HepG2 (cell line): Measurements from ENCODE around the gene FOXS1. TPM values are rescaled to one million over a fixed set of nuclear protein-coding genes. Genes with fewer than 3 reads are reported as not detected.

Experiments
- AHDC1 ChIP-seq: sonication (generic); formaldehyde crosslinking; IDR thresholded peaks from 2 replicates; pipeline ENCODE4 v1.5.1; 2020; ENCODE audit warnings: mild to moderate bottlenecking, missing genetic modification reagents, borderline replicate concordance
- BHLHE40 ChIP-seq: IDR thresholded peaks from 2 replicates; pipeline ENCODE4 v1.6.1; 2011; ENCODE audit warnings: low read length, improper control_type of control experiment
- ETV6 ChIP-seq: sonication (generic); formaldehyde crosslinking; conservative IDR thresholded peaks from 2 replicates; pipeline ENCODE4 v1.4.0; 2020; ENCODE audit warnings: missing genetic modification reagents
- HMG20A ChIP-seq: IDR thresholded peaks from 2 replicates; pipeline ENCODE4 v1.6.1; 2016; ENCODE audit warnings: borderline replicate concordance
- HNF4G ChIP-seq, 2 experiments: sonication (generic) in 1 of 2; formaldehyde crosslinking in 1 of 2; IDR thresholded peaks; 2 replicates each; pipeline versions ENCODE4 v1.4.0 to v1.6.1; 2011 to 2020; ENCODE audit warnings: borderline replicate concordance in 2 of 2, low read depth in 2 of 2, mild to moderate bottlenecking in 2 of 2, low read length in 1 of 2, missing genetic modification reagents in 1 of 2, moderate library complexity in 1 of 2
- KAT8 ChIP-seq: IDR thresholded peaks from 2 replicates; pipeline ENCODE4 v1.6.1; 2016; ENCODE audit warnings: missing genetic modification reagents, missing compliant biosample characterization
- KDM5B ChIP-seq: sonication (generic); formaldehyde crosslinking; IDR thresholded peaks from 2 replicates; pipeline ENCODE4 v1.4.0; 2020; ENCODE audit warnings: missing genetic modification reagents, mild to moderate bottlenecking, borderline replicate concordance
- MTA3 ChIP-seq: sonication (generic); formaldehyde crosslinking; IDR thresholded peaks from 2 replicates; pipeline ENCODE4 v1.4.0; 2020; ENCODE audit warnings: missing genetic modification reagents
- PHF5A ChIP-seq: IDR thresholded peaks from one replicate; pipeline ENCODE4 v1.6.1; 2018; ENCODE audit warnings: low read depth, missing genetic modification reagents; ENCODE audit not compliant: unreplicated experiment
- SMAD3 ChIP-seq: sonication (generic); formaldehyde crosslinking; IDR thresholded peaks from 2 replicates; pipeline ENCODE4 v1.4.0; 2020; ENCODE audit warnings: missing genetic modification reagents
- SNAPC4 ChIP-seq: sonication (generic); formaldehyde crosslinking; IDR thresholded peaks from 2 replicates; pipeline ENCODE4 v1.4.0; 2020; ENCODE audit warnings: mild to moderate bottlenecking, missing genetic modification reagents
- STAT5B ChIP-seq: sonication (generic); formaldehyde crosslinking; IDR thresholded peaks from 2 replicates; pipeline ENCODE4 v1.4.0; 2020; ENCODE audit warnings: missing genetic modification reagents
- ZBTB8A ChIP-seq: sonication (generic); formaldehyde crosslinking; IDR thresholded peaks from 2 replicates; pipeline ENCODE4 v1.4.0; 2020; ENCODE audit warnings: mild to moderate bottlenecking, low read depth, missing genetic modification reagents, borderline replicate concordance
- ZNF503 ChIP-seq: sonication (generic); formaldehyde crosslinking; IDR thresholded peaks from 2 replicates; pipeline ENCODE4 v1.4.0; 2020; ENCODE audit warnings: missing genetic modification reagents
- ZZZ3 ChIP-seq: sonication (generic); formaldehyde crosslinking; IDR thresholded peaks from 2 replicates; pipeline ENCODE4 v1.4.0; 2020; ENCODE audit warnings: missing genetic modification reagents, mild to moderate bottlenecking, borderline replicate concordance
- polyA plus RNA-seq, 8 experiments: library from polyadenylated mRNA; depleted of rRNA in 3 of 8; stranded (reverse) in 7 of 8; unstranded in 1 of 8; fragments of >200 nt; fragmentation: Illumina TruSeq in 4 of 8; extraction: Trizol in 4 of 8; gene quantifications; 2 replicates each; pipeline versions ENCODE4 v1.2.1 to v1.2.3, GENCODE V29; 2011 to 2016; ENCODE audit warnings: low read depth in 4 of 8, missing spikeins in 1 of 8, mixed read lengths in 1 of 8; ENCODE audit not compliant: insufficient read depth in 1 of 8
- total RNA-seq, 5 experiments: library from RNA; depleted of rRNA; stranded (reverse); fragments of >200 nt; fragmentation: Illumina TruSeq; extraction: Trizol; gene quantifications; 2 replicates each; pipeline ENCODE4 v1.2.3, GENCODE V29; 2016; ENCODE audit warnings: low read depth in 1 of 5

The FOXS1 gene
- total and polyA plus RNA-seq, 2 of the 13 experiments (the other 11 are each of a cell fraction or from before 2014, with no cell fraction given): not detected

- TF ChIP-seq SNAPC4 (CRISPR knock-in tag) (0 out of 2 replicates have a peak, but pooled peaks have one; percentile 48), PHF5A (no peak), HMG20A (peak; percentile 39; the same call in 1 of the 2 replicates), AHDC1 (CRISPR knock-in tag) (0 out of 2 replicates have a peak, but pooled peaks have one; percentile 18), ZNF503 (CRISPR knock-in tag) (no peak), ETV6 (CRISPR knock-in tag) (no peak), ZBTB8A (CRISPR knock-in tag) (no peak), BHLHE40 (0 out of 2 replicates have a peak, but pooled peaks have one; percentile 5), STAT5B (CRISPR knock-in tag) (no peak), ZZZ3 (CRISPR knock-in tag) (no peak), KAT8 (CRISPR knock-in tag) (0 out of 2 replicates have a peak, but pooled peaks have one; percentile 26), MTA3 (no peak), HNF4G (IDR thresholded peaks at IDR 0.05; ENCODE audit: borderline replicate concordance, low read depth, low read length) (0 out of 2 replicates have a peak, but pooled peaks have one; percentile 39), HNF4G (CRISPR knock-in tag; IDR thresholded peaks at IDR 0.05; ENCODE audit: borderline replicate concordance, low read depth) (no peak; the same call in 1 of the 2 replicates), SMAD3 (0 out of 2 replicates have a peak, but pooled peaks have one; percentile 32), KDM5B (CRISPR knock-in tag) (peak; percentile 42; the same call in 1 of the 2 replicates)
Observed at GRCh38 chr20:31835977-31836852, 9.2 kb downstream of the FOXS1 start (continued).
